ENCODE results near the gene KCNJ6. TPM values are rescaled to one million over a fixed set of nuclear protein-coding genes. Genes with fewer than 3 reads are reported as not detected.

Gene KCNJ6
- total and polyA plus RNA-seq, 9 of the 15 experiments (the other 6 are each of a cell fraction or from before 2014, with no cell fraction given), result 0.06 to 0.21 (median 0.13) TPM; not detected in 1

- CTCF ChIA-PET (ENCODE audit: low intra/inter-chr PET ratio), result no interaction called here
- H3K4me2 ChIP-seq (ENCODE audit: insufficient read depth, low read length), result no peak overlapping the region
- no peak overlapping the region for H2AFZ ChIP-seq (ENCODE audit: low read depth, low read length)
- H3K4me1 ChIP-seq (replicated peaks in 1 of 2; ENCODE audit: control insufficient read depth in 2 of 2, insufficient read depth in 2 of 2, low read length in 2 of 2), result no peaks in the 10 kb centered on the region
- no peaks in the 10 kb centered on the region for H3K9me1 ChIP-seq (ENCODE audit: control insufficient read depth, insufficient read depth, low read length)
- no peaks in the 10 kb centered on the region for H3K9me3 ChIP-seq (replicated peaks; ENCODE audit: control insufficient read depth, insufficient read depth, low read depth, low read length)
- intact Hi-C loops (cut with micrococcal nuclease) (no loop called here), in situ Hi-C loops (cut with MboI) (no loop called here)
- peaks cover 0 to 8% of the 10 kb centered on the region in 2 experiments; a peak in 3 of 5 replicates for H3K27me3 ChIP-seq (ENCODE audit: control insufficient read depth in 2 of 2, insufficient read depth in 2 of 2, low read length in 2 of 2)
- ATAC-seq (no peak), DNase-seq (ENCODE audit: extremely low read depth in 1 of 4, low spot score in 3 of 4) (no peak), FAIRE-seq (no peak)
- no peaks in the 10 kb centered on the region for H3K36me3 ChIP-seq (ENCODE audit: control insufficient read depth, insufficient read depth, low read length)
- no peaks in the 10 kb centered on the region for H3K79me2 ChIP-seq (ENCODE audit: control insufficient read depth, insufficient read depth, low read length)
- no peak overlapping the region for H3K4me3 ChIP-seq
- H4K20me1 ChIP-seq (replicated peaks; ENCODE audit: control insufficient read depth, insufficient read depth, low read length), result no peaks in the 10 kb centered on the region
- H3K27ac ChIP-seq (ENCODE audit: extremely low read depth, low read depth, low read length), result no peak overlapping the region
- H3K9ac ChIP-seq (ENCODE audit: insufficient read depth in 1 of 2, low read depth in 2 of 2, low read length in 2 of 2), result no peak overlapping the region
- no TSS peak for BruUV-seq (replicated peaks)
- POLR2A ChIA-PET, result no interaction called here
- under 1% methylated on average over 14 of the region's 14 CpGs for WGBS (ENCODE audit: insufficient coverage, low coverage, missing lambda C conversion rate)
- no peak for TF ChIP-seq TAL1 (IDR thresholded peaks at IDR 0.05)
- no peak for TF ChIP-seq ZNF609 (CRISPR knock-in tag; IDR thresholded peaks at IDR 0.05; ENCODE audit: borderline replicate concordance)
- TF ChIP-seq, protein P1, sequence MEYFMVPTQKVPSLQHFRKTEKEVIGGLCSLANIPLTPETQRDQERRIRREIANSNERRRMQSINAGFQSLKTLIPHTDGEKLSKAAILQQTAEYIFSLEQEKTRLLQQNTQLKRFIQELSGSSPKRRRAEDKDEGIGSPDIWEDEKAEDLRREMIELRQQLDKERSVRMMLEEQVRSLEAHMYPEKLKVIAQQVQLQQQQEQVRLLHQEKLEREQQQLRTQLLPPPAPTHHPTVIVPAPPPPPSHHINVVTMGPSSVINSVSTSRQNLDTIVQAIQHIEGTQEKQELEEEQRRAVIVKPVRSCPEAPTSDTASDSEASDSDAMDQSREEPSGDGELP (CRISPR knock-in tag; IDR thresholded peaks at IDR 0.05; ENCODE audit: borderline replicate concordance), result no peak
- TF ChIP-seq ZNF830 (CRISPR knock-in tag; IDR thresholded peaks at IDR 0.05), result no peak
- TF ChIP-seq ZFP30 (CRISPR knock-in tag; IDR thresholded peaks at IDR 0.05; ENCODE audit: borderline replicate concordance), result no peak
- TF ChIP-seq ZNF184 (CRISPR knock-in tag; IDR thresholded peaks at IDR 0.05), result no peak
- TF ChIP-seq PPARD (CRISPR knock-in tag; IDR thresholded peaks at IDR 0.05), result no peak
- TF ChIP-seq ZBTB26 (CRISPR knock-in tag; IDR thresholded peaks at IDR 0.05), result no peak
- TF ChIP-seq, protein P2, sequence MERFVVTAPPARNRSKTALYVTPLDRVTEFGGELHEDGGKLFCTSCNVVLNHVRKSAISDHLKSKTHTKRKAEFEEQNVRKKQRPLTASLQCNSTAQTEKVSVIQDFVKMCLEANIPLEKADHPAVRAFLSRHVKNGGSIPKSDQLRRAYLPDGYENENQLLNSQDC (CRISPR knock-in tag; IDR thresholded peaks at IDR 0.05), result no peak
- TF ChIP-seq HNRNPK (IDR thresholded peaks at IDR 0.05; ENCODE audit: low read depth, low read length, poor library complexity, severe bottlenecking), result no peak
- no peak for TF ChIP-seq RUNX1 (IDR thresholded peaks at IDR 0.05; ENCODE audit: low read depth)
- no peak for TF ChIP-seq ZNF707 (CRISPR knock-in tag; conservative IDR thresholded peaks at IDR 0.05)
Measured at GRCh38 chr21:37842163-37842919, 73.9 kb downstream of the KCNJ6 start.

Data from K562 (cell line).